GM19035 (cell line): ENCODE measurements around the gene TAP1.
"Not testable (repeated sequence)": the region's sequence is repeated elsewhere in the genome, so short reads cannot be mapped to it uniquely, and the experiment has no call there.

Experiments
- ATAC-seq: cut with Tn5 transposase; IDR thresholded peaks from one replicate; pipeline ENCODE4 v1.9.1; 2021; ENCODE audit not compliant: unreplicated experiment

TAP1 gene

GRCh38 chr6:32853541-32854375, at the start of gene TAP1, which contains the start of gene PSMB9:
TSS of gene TAP1 (minus strand) at chr6:32853704. CDS start at chr6:32853636, 68 bp downstream.
TSS of gene PSMB9 (plus strand) at chr6:32854192. CDS start at chr6:32854230, 38 bp downstream.
- peak; percentile 81 for ATAC-seq

DNA sequence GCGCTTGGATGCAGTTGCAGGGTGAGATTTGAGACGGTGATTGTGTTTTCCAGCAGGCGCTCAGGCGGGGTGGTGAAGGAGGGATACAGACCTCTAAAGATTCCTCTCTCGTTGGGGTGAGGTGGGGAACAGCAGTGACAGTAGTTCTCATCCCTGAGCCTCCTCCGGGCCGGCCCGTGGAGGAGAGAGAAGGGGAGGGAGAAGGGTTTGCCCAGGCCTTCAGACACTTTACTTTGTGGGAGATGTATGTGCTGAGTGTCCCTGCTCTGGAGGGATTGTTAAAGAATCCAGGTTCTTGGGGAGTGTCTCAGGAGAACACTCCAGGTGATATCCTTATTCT, 41.5 kb upstream of the TAP1 start:
- no peak for ATAC-seq

- ATAC-seq: peak; percentile 94
These were observed 40.8 kb upstream of the TAP1 start for GRCh38 chr6:32894085-32895005.

GRCh38 chr6:32890831-32891230, 37.3 kb upstream of the TAP1 start:
- no peak for ATAC-seq

DNA sequence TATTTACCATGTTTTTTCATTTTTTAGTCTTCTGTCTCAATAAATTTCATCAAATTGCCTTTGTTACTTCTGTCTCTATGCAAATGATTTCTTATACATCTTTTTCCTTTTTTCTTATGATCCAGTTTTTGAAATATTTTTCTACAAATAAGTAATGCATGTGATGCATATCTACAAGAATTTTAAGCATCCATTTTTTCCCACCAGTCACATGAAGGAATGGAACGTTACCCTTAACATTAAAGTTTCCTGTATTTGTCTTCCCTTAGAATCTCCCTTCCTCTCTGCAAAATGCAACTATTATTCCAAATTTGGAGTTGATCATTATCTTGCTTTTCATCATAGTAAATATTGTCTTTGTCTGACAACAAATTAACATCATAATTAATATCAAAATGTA, 36.0 kb upstream of the TAP1 start:
- no peak for ATAC-seq

DNA sequence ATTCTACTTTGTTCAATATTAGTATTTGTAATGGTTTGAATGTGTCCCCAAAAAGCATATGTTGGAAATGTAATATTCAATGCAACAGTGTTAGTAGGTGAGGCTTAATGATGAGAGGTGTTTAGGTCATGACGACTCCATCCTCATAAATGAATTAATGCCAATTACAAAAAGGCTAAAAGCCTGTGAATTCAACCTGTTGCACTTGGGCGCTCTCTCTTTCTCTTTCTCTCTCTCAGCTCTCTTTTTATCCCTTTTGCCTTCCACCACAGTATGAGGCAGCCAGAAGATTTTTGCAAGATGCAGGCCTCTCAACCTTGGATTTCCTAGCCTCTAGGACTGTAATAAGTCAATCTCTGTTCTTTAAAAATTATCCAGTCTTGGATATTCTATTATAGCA, 35.1 kb upstream of the TAP1 start:
- ATAC-seq: no peak

GRCh38 chr6:32887616-32888015, 34.1 kb upstream of the TAP1 start:
- no peak for ATAC-seq

GRCh38 chr6:32886681-32887383, 33.3 kb upstream of the TAP1 start:
- no peak for ATAC-seq

DNA sequence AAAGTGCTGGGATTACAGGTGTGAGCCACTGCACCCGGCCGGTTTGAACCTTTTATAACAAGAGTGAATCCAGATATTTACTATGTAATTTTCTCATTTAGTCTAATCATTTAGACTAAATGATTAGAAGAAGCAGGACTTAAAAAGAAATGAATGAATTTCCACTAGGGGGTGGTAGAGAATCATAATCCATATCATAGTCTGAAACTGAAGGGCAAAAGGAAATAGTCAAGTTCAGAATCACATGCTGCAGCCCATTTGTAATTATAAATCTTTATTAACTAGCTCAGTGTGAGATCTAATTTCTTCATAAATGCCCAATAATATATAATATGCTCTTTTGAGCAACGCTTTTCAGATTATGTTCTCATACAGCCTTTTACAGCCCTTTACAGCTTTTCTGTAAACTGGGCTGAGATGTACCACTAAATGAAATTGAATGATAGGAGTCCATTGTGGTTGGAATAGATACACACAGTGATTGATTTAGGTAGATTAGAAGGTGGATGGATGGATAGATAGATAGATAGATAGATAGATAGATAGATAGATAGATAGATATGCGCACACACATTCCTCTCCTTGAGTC, 32.3 kb upstream of the TAP1 start:
- ATAC-seq: no peak

DNA sequence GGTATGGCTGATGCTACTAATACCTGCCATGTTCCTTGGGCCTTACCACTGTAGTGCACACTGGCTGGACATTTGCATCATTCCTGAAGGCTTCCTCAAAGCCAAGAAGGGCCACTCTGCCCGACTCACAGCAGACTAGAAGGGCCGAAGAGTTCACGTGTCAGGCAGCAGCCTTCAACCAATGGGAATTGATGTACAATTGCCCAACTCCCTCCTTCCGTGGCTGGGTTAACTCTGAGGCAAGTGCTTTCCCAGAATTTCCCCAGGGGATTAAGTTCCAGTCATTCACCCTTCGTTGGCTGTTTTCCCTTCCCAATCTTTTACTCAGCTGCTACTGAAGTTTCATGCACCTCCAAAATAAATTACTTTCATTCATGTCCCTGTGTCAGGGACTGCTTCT, 30.3 kb upstream of the TAP1 start:
- no peak for ATAC-seq

- ATAC-seq: no peak
These were observed 29.4 kb upstream of the TAP1 start for GRCh38 chr6:32882879-32883250.

DNA sequence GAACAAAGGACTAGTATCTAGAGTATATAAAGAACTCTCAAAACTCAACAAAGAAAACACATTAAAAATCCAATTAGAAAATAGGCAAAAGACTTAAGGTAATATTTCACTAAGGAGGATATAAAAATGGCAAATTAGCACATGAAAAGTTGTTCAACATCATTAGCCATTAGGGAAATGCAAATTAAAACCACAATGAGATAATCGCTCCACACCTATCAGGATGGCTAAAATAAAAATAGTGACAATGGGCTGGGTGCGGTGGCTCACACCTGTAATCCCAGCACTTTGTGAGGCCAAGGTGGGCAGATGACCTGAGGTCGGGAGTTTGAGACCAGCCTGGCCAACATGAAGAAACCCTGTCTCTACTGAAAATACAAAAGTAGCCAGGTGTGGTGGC, 27.5 kb upstream of the TAP1 start:
- ATAC-seq: not testable (repeated sequence)

GRCh38 chr6:32879691-32880090, 26.2 kb upstream of the TAP1 start:
- no peak for ATAC-seq

DNA sequence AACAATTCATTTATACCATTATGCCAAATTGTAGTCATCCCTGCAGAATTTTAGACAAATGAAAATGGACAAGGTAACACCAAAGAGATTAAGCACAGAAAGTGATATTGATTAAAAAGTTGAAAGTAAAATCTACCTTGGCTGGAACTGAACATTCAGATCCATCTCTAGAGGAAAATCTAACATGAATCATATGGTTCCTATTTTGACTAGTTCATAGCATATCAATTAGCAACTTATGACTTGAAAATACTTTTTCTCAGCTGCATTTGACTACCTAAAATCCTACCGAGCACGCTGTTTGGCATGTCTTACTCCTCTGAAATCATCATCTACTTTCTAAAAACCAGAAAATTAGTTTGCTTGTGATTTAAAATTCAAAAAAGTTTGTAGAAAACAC, 23.1 kb upstream of the TAP1 start:
- ATAC-seq: no peak

GRCh38 chr6:32873947-32874346, 20.4 kb upstream of the TAP1 start:
- ATAC-seq: not testable (repeated sequence)

DNA sequence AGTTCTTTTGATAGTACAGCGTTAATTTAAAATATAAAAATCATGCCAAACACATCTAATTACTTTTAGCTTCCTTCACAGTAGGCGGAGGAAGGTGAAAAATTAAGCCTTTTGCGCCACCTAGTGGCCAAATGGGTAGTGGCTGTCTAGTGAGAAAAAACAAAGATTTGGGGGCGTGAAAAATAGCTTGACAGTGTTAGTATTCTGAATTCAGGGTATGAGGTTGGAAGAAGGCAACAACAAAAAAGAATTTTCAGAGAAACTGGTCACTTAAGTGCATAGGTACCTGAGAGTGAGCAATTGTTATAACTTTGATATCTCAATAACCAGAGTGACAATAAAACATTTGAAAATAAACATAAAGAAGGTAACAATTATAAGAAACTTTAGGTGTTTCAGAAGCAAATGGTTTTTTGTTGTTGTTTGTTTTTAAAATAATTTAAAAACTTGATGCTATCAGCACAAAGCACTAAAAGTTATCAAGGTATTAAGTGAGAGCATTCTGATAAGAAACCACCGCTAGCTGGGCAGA, 14.8 kb upstream of the TAP1 start:
- peak; percentile 68 for ATAC-seq

DNA sequence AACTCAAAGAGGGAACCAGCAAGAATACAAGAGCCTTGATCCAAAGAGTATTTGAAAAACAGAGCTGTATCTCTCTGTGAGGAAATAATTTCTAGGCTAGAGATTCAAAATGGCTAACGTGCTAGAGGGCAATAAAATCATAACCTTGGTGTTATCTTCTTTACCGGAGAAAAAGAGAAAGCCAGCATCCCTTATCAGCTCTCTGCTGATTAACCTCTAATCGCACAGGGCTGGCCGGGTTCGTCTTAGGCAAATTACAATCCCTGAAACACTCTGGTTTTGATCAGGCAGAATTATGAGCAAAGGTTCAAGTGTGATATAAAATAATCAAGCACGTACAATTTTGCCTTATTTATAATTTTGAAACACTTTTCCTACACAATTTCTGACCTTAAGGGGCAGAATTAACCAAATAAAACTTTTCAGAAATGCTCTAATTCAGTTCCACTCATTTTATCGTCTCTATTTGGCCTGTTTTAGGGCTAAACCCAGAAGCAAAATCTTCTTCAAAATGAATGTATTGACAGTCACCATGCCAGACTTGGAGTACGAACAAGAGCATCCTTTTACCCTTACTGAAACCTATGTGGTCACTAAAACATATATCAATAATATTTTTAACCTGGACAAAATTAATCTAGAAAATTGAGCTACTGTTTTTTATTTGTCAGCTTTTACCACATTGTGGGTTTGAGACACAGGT, 14.2 kb upstream of the TAP1 start:
- no peak for ATAC-seq

DNA sequence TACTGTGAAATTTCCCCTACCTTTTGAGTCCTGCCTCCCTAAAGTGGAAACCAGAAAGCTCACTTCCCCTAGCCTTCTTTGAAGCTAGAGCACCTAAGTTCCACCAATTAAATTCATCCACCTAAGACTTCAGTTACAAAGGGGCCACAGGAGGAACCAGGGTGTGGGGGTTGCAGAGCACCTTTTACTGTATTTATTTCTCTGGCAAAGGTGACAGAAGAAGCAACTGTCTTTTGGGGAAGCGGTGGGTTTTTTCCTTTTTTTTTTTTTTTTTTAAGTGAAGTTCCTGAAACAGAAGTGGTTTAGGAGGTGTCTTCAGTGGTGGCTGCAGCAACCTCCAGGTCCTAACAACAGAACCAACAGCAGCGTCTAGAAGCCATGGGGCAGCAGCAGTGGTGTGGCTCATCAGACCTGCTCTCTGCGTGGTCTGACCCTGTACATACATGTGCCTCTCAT, 13.5 kb upstream of the TAP1 start:
- ATAC-seq: no peak

DNA sequence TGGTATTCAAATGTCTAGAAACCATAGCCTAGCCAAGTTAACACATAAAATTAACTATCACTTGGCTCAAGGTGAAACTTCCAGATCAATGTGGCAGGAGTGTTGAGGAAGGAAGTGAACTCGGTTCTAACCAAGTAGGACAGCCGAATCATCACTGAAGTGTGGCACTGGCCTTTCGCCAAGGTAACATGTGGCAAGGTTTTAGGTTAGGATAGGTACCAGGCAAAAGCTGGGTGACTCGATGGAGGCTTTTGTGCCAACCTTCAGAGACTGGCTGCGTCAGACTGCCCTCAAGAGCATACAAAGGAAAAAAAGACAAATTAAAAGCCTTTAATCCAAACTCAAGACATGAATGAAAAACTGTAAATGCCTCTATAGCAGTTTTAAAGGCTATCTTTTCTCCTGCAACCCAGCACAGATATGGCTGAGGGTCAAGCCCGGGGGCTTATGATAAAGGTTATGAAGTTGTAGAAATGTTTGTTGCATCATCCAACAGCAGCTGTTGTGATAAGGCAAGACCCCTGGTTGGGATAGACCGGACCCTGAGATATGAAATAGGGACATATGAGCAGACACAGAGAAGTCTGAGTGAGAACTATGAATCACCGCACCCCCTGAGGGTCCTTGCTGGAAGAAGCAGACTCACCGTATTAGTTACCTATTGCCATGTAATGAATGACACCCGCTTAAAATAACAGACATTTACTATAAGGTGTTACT, 12.4 kb upstream of the TAP1 start:
- no peak for ATAC-seq
